Sigmoid colon (tissue), 4 donors: Measurements from ENCODE around the gene SERTAD2.

Source experiments
- CTCF ChIP-seq, 4 experiments: fragments of 450-650 bp in 3 of 4; fragments of 200-600 bp in 1 of 4; IDR thresholded peaks; one replicate each; pipeline ENCODE4 v1.5.1; 2016 to 2019; ENCODE audit warnings: antibody characterized with exemption in 4 of 4, mild to moderate bottlenecking in 3 of 4, moderate library complexity in 2 of 4
- POLR2A ChIP-seq, 2 donors: fragments of 450-650 bp; IDR thresholded peaks; one replicate each; pipeline ENCODE4 v1.6.1; 2016; ENCODE audit warnings: antibody characterized with exemption in 2 of 2, mild to moderate bottlenecking in 2 of 2, moderate library complexity in 2 of 2
- POLR2AphosphoS5 ChIP-seq, 4 donors: sonication (generic); formaldehyde crosslinking; IDR thresholded peaks; one replicate each; pipeline ENCODE4 v1.6.1; 2017; ENCODE audit warnings: antibody characterized with exemption in 4 of 4

GRCh38 chr2:64608867-64609226, 44.9 kb downstream of the SERTAD2 start:
- TF ChIP-seq POLR2A (IDR thresholded peaks at IDR 0.05) (no peak), CTCF (IDR thresholded peaks at IDR 0.05) (no peak), POLR2AphosphoS5 (IDR thresholded peaks at IDR 0.05) (no peak)
